ENCODE measurements around the gene MAN2A2. TPM values are rescaled to one million over a fixed set of nuclear protein-coding genes. Genes with fewer than 3 reads are reported as not detected.

MAN2A2 gene
- total RNA-seq, 1 donor from 2014 or later, result 90.4 TPM

DNA sequence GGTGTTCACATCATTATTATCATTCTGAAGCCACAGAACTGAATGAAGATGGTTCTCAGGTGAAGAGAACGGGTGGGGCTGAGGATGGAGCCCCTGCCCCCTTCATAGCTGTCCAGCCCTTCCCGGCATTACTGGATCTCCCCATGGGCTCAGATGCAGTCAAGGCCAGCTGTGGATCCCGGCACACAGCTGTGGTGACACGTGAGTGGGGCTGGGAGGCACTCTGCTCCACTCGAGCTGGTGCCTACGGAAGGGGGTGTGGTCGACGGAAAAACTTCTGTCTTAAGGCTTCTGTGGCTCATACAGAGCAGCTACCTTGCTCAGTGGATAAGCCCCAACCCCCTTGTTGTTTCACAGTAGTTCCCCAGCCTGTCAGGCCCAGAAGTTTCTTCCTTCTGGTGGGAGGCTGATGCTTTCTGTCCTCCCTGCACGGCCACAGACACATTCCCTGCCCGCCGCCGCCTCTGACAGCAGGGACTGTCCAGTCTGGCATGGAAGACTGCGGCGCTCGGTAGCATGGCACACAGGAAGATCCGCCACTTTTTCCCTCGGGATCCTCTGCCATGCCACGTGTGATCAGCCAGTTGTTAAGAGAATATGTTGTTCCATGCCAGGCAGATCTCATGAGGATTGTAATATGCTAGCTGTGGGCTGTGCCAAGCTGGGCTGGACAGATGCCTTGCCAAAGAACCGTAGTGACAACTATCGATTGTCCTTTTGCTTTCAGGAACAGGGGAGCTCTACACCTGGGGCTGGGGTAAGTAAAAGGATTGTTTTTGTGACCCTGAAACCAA, 57.4 kb downstream of the MAN2A2 start:
- H3K36me3 ChIP-seq, result peaks cover 2 to 7% of the 10 kb centered on the region in 2 donors
- peaks cover 9 to 39% of the 10 kb centered on the region in 2 donors for H3K4me1 ChIP-seq
- peak overlapping the region; percentile 7 to 51 for H3K4me3 ChIP-seq
- no peak for DNase-seq (ENCODE audit: low spot score in 2 of 2)
- TF ChIP-seq, protein P1, sequence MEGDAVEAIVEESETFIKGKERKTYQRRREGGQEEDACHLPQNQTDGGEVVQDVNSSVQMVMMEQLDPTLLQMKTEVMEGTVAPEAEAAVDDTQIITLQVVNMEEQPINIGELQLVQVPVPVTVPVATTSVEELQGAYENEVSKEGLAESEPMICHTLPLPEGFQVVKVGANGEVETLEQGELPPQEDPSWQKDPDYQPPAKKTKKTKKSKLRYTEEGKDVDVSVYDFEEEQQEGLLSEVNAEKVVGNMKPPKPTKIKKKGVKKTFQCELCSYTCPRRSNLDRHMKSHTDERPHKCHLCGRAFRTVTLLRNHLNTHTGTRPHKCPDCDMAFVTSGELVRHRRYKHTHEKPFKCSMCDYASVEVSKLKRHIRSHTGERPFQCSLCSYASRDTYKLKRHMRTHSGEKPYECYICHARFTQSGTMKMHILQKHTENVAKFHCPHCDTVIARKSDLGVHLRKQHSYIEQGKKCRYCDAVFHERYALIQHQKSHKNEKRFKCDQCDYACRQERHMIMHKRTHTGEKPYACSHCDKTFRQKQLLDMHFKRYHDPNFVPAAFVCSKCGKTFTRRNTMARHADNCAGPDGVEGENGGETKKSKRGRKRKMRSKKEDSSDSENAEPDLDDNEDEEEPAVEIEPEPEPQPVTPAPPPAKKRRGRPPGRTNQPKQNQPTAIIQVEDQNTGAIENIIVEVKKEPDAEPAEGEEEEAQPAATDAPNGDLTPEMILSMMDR (IDR thresholded peaks at IDR 0.05), result no peak
- peak overlapping the region; percentile 83 to 91 for H3K27ac ChIP-seq
- H3K9me3 ChIP-seq, result no peaks in the 10 kb centered on the region
- intact Hi-C loops (cut with DNase I), result no loop called here
- no peaks in the 10 kb centered on the region for H3K27me3 ChIP-seq

DNA sequence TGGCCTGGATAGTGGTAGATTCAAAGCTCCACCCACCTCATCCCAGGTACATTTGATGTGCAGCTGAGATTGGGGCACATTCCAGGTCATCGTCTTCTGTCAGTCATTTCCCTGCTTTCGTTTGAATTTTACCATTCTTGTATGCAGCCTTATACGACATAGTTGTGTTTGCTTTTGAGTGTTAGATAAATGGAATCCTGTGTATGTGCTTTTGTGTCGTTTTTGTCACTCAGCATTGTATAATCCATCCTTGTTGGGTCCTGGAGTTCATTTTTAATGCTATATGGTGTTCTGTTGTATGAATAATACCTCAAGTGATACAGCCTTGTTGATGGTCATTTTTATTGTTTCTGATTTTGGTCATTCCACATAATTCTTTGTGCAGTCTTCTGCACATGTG, 58.9 kb downstream of the MAN2A2 start:
- DNase-seq (ENCODE audit: low spot score in 2 of 2), result no peak
- H3K4me3 ChIP-seq, result no peak overlapping the region
- peaks cover 8 to 32% of the 10 kb centered on the region in 2 donors for H3K4me1 ChIP-seq
- peaks cover 7 to 11% of the 10 kb centered on the region in 2 donors for H3K36me3 ChIP-seq
- TF ChIP-seq, protein P1 (IDR thresholded peaks at IDR 0.05), result no peak
- no peaks in the 10 kb centered on the region for H3K9me3 ChIP-seq
- H3K27ac ChIP-seq, result no peak overlapping the region
- H3K27me3 ChIP-seq, result no peaks in the 10 kb centered on the region
- intact Hi-C loops (cut with DNase I), result no loop called here

DNA sequence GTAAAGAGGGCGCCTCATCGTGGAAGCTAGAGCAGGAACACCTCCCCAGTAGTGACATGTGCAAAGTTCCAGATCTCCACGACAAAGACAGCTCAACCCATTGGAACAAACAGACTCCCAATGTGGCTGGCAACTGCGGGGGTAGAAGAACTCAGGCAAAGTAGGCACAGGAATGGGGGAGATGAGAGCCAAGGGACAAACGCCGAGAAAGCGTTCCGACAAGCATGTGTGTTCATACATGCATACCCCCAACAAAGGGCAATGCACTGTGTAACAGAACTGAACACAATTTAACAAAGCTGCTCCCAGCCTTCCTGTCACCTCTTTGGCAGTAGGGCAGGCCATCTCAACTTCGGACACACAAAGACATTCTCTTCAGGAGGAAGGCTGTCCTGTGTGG, 63.2 kb downstream of the MAN2A2 start:
- no peak overlapping the region for H3K27ac ChIP-seq
- H3K9me3 ChIP-seq, result no peaks in the 10 kb centered on the region
- H3K4me3 ChIP-seq, result no peak overlapping the region
- no peaks in the 10 kb centered on the region for H3K27me3 ChIP-seq
- TF ChIP-seq, protein P1 (IDR thresholded peaks at IDR 0.05), result no peak
- intact Hi-C loops (cut with DNase I), result no loop called here
- no peak for DNase-seq (ENCODE audit: low spot score in 2 of 2)
- peaks cover 11 to 13% of the 10 kb centered on the region in 2 donors for H3K36me3 ChIP-seq
- no peaks in the 10 kb centered on the region for H3K4me1 ChIP-seq

DNA sequence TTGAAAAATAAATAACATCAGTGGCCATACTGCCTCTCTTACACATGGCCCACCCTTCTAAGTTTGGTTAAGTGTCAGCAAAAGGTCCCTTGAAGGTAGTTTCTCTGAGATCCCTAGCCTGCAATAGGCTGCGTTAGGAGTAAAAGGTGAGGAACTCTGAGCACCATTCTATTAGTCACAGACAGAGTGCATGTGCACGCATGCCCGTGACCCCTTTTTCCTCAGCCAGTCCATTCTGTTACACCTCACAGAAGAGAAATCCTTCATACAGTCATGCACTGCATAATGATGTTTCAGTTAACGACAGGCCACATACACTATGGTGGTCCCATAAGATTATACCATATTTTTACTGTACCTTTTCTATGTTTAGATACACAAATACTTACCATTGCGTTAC, 64.1 kb downstream of the MAN2A2 start:
- Histone ChIP-seq H3K4me1 (no peaks in the 10 kb centered on the region), H3K4me3 (no peak overlapping the region), H3K36me3 (peaks cover 11 to 13% of the 10 kb centered on the region in 2 donors), H3K9me3 (no peaks in the 10 kb centered on the region), H3K27ac (no peak overlapping the region), H3K27me3 (no peaks in the 10 kb centered on the region)
- TF ChIP-seq, protein P1 (IDR thresholded peaks at IDR 0.05), result no peak
- no peak for DNase-seq (ENCODE audit: low spot score in 2 of 2)
- intact Hi-C loops (cut with DNase I), result no loop called here

DNA sequence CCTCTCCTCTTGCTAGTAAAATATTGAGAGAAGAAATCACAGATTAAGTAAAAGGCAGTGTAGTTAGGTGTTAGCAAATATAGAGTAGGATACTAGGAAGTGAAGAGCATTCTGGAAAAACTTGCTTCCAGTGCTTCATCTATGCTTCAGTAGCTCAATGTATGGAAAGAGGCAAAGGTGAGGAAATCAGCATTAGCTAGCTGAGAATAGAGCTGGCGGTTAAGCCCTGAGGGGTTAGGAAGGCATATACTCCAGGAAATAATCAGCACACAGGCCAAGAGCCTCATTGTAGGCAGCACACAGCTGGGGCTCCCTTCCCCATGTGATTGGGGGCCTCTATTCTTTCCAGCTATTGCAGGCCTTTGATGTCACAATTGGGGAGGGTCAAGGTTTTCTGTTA, 65.3 kb downstream of the MAN2A2 start:
- Histone ChIP-seq H3K27ac (no peak overlapping the region), H3K27me3 (no peaks in the 10 kb centered on the region), H3K9me3 (no peaks in the 10 kb centered on the region), H3K36me3 (peaks cover 10 to 14% of the 10 kb centered on the region in 2 donors), H3K4me3 (no peak overlapping the region), H3K4me1 (no peaks in the 10 kb centered on the region)
- DNase-seq (ENCODE audit: low spot score in 2 of 2), result no peak
- TF ChIP-seq, protein P1 (IDR thresholded peaks at IDR 0.05), result no peak
- intact Hi-C loops (cut with DNase I), result no loop called here
